HL-60 (cell line): ENCODE data around the gene ZSWIM9.

Source experiments
- DNase-seq, 2 experiments: peaks; one replicate each; pipeline ENCODE4 v3.0.0-alpha.2; 2010 to 2020; ENCODE audit warnings: low read depth in 1 of 2, low spot score in 1 of 2
- H3K27ac ChIP-seq: fragments of 250-450 bp; sonication (Bioruptor Pico); replicated peaks from 2 replicates; pipeline ENCODE4 v1.5.1; 2020; ENCODE audit warnings: mild to moderate bottlenecking, moderate library complexity
- H3K27me3 ChIP-seq: fragments of 250-450 bp; sonication (Bioruptor Pico); 2 replicates; pipeline ENCODE4 v1.5.1; 2021; ENCODE audit warnings: mild to moderate bottlenecking, moderate library complexity; ENCODE audit not compliant: insufficient read depth, poor library complexity, severe bottlenecking
- H3K4me3 ChIP-seq: replicated peaks from 2 replicates; pipeline ENCODE4 v1.5.1; 2011; ENCODE audit warnings: mild to moderate bottlenecking, control low read depth, low read length; ENCODE audit not compliant: insufficient read depth
- CTCF ChIP-seq: IDR thresholded peaks from one replicate; pipeline ENCODE4 v1.5.1; 2011; ENCODE audit warnings: low read length, control low read depth, inconsistent platforms; ENCODE audit not compliant: insufficient read depth
- GABPA ChIP-seq: IDR thresholded peaks from 2 replicates; pipeline ENCODE4 v1.6.1; 2012; ENCODE audit warnings: low read depth
- POLR2AphosphoS5 ChIP-seq: IDR thresholded peaks from 2 replicates; pipeline ENCODE4 v1.6.1; 2012; ENCODE audit warnings: low read depth
- REST ChIP-seq: IDR thresholded peaks from 2 replicates; pipeline ENCODE4 v1.6.1; 2012; ENCODE audit warnings: low read depth; ENCODE audit not compliant: insufficient replicate concordance
- SPI1 ChIP-seq: IDR thresholded peaks from 2 replicates; pipeline ENCODE4 v1.6.1; 2012; ENCODE audit warnings: low read depth, mild to moderate bottlenecking, borderline replicate concordance

Gene ZSWIM9

GRCh38 chr19:48122421-48122820 is 48.1 kb upstream of the ZSWIM9 start:
- no peak overlapping the region for H3K27ac ChIP-seq
- no peak overlapping the region for H3K4me3 ChIP-seq
- TF ChIP-seq REST = no peak
- no peak for TF ChIP-seq SPI1
- no peak for TF ChIP-seq CTCF
- TF ChIP-seq GABPA = no peak
- no peak for TF ChIP-seq POLR2AphosphoS5
- H3K27me3 ChIP-seq = no peaks in the 10 kb centered on the region
- DNase-seq = no peak

- no peak for DNase-seq
- Histone ChIP-seq H3K27me3 (no peaks in the 10 kb centered on the region), H3K27ac (no peak overlapping the region), H3K4me3 (no peak overlapping the region)
- TF ChIP-seq GABPA = no peak
- no peak for TF ChIP-seq CTCF
- TF ChIP-seq SPI1 = no peak
- TF ChIP-seq REST = no peak
- TF ChIP-seq POLR2AphosphoS5 = no peak
Measured at GRCh38 chr19:48123907-48124651, 46.4 kb upstream of the ZSWIM9 start.

GRCh38 chr19:48127561-48127960 is 42.9 kb upstream of the ZSWIM9 start:
- no peak for TF ChIP-seq GABPA
- TF ChIP-seq SPI1 = no peak
- TF ChIP-seq CTCF = no peak
- no peak for TF ChIP-seq POLR2AphosphoS5
- TF ChIP-seq REST = no peak
- DNase-seq = no peak
- Histone ChIP-seq H3K4me3 (no peak overlapping the region), H3K27ac (no peak overlapping the region), H3K27me3 (no peaks in the 10 kb centered on the region)
